ENCODE results near the gene CETN1.

- TF ChIP-seq CTCF (IDR thresholded peaks at IDR 0.05; ENCODE audit: insufficient read depth, low read length) (no peak), POLR2AphosphoS5 (IDR thresholded peaks at IDR 0.05; ENCODE audit: low read depth) (no peak)
These were observed 7.3 kb upstream of the CETN1 start for GRCh38 chr18:572831-573289.
